Measurements from ENCODE around the gene METTL18. TPM values are rescaled to one million over a fixed set of nuclear protein-coding genes. Genes with fewer than 3 reads are reported as not detected.
A peak's percentile ranks its signal among the peaks of the same experiment; 100 is the strongest.

METTL18 gene
- 13.8 TPM for polyA plus RNA-seq (2012; ENCODE audit: insufficient read depth, insufficient read length, low read depth)

- Histone ChIP-seq H3K4me1 (no peaks in the 10 kb centered on the region; the same call in 1 of the 2 replicates), H3K36me3 (peaks cover 8% of the 10 kb centered on the region), H3K9me3 (no peaks in the 10 kb centered on the region), H3K4me3 (ENCODE audit: low read depth, low read length) (peak within 1 kb of the TSS; percentile 93), H3K27me3 (no peaks in the 10 kb centered on the region)
- DNase-seq = peak; percentile 92
- TF ChIP-seq, protein P1, sequence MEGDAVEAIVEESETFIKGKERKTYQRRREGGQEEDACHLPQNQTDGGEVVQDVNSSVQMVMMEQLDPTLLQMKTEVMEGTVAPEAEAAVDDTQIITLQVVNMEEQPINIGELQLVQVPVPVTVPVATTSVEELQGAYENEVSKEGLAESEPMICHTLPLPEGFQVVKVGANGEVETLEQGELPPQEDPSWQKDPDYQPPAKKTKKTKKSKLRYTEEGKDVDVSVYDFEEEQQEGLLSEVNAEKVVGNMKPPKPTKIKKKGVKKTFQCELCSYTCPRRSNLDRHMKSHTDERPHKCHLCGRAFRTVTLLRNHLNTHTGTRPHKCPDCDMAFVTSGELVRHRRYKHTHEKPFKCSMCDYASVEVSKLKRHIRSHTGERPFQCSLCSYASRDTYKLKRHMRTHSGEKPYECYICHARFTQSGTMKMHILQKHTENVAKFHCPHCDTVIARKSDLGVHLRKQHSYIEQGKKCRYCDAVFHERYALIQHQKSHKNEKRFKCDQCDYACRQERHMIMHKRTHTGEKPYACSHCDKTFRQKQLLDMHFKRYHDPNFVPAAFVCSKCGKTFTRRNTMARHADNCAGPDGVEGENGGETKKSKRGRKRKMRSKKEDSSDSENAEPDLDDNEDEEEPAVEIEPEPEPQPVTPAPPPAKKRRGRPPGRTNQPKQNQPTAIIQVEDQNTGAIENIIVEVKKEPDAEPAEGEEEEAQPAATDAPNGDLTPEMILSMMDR (IDR thresholded peaks at IDR 0.05; ENCODE audit: low read depth, low read length) = no peak
Measured at GRCh38 chr1:169794530-169795416, at the start of gene METTL18. Gene METTL18 (minus strand): TSS chr1:169794907. CDS start chr1:169793695, 1,212 bp downstream.

DNA sequence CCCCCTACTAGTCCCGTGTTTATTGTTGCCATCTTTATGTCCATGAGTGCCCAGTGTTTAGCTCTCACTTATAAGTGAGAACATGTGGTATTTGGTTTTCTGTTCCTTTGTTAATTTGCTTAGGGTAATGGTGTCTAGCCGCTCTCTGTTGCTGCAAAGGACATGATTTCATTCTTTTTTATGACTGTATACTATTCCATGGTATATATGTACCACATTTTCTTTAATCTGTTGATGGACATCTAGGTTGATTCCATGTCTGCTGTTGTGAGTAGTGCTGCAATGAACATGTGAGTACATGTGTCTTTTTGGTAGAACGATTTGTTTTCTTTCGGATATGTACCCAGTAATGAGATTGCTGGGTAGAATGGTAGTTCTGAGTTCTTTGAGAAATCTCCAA lies 44.2 kb upstream of the METTL18 start:
- TF ChIP-seq, protein P1 (IDR thresholded peaks at IDR 0.05; ENCODE audit: low read depth, low read length) = no peak
- Histone ChIP-seq H3K9me3 (no peaks in the 10 kb centered on the region), H3K4me3 (ENCODE audit: low read depth, low read length) (no peak overlapping the region), H3K4me1 (no peaks in the 10 kb centered on the region), H3K27me3 (no peaks in the 10 kb centered on the region), H3K36me3 (peaks cover 22% of the 10 kb centered on the region)
- no peak for DNase-seq

GRCh38 chr1:169836198-169836597 lies 41.5 kb upstream of the METTL18 start:
- no peak overlapping the region for H3K4me3 ChIP-seq (ENCODE audit: low read depth, low read length)
- H3K36me3 ChIP-seq = peaks cover 22% of the 10 kb centered on the region
- TF ChIP-seq, protein P1 (IDR thresholded peaks at IDR 0.05; ENCODE audit: low read depth, low read length) = no peak
- no peak for DNase-seq
- H3K9me3 ChIP-seq = no peaks in the 10 kb centered on the region
- H3K4me1 ChIP-seq = no peaks in the 10 kb centered on the region
- H3K27me3 ChIP-seq = no peaks in the 10 kb centered on the region

GRCh38 chr1:169835647-169836046 lies 40.9 kb upstream of the METTL18 start:
- Histone ChIP-seq H3K36me3 (peaks cover 21% of the 10 kb centered on the region), H3K27me3 (no peaks in the 10 kb centered on the region), H3K4me3 (ENCODE audit: low read depth, low read length) (no peak overlapping the region), H3K9me3 (no peaks in the 10 kb centered on the region), H3K4me1 (no peaks in the 10 kb centered on the region)
- no peak for DNase-seq
- TF ChIP-seq, protein P1 (IDR thresholded peaks at IDR 0.05; ENCODE audit: low read depth, low read length) = no peak

- TF ChIP-seq, protein P1 (IDR thresholded peaks at IDR 0.05; ENCODE audit: low read depth, low read length) = no peak
- peaks cover 29% of the 10 kb centered on the region for H3K36me3 ChIP-seq
- DNase-seq = no peak
Measured at GRCh38 chr1:169834869-169835268, 40.2 kb upstream of the METTL18 start.

More at GRCh38 chr1:169834869-169835268, 40.2 kb upstream of the METTL18 start:
- H3K9me3 ChIP-seq = no peaks in the 10 kb centered on the region
- H3K4me1 ChIP-seq = no peaks in the 10 kb centered on the region
- no peak overlapping the region for H3K4me3 ChIP-seq (ENCODE audit: low read depth, low read length)
- no peaks in the 10 kb centered on the region for H3K27me3 ChIP-seq
